Measurements from ENCODE around the gene CDH4.

DNA sequence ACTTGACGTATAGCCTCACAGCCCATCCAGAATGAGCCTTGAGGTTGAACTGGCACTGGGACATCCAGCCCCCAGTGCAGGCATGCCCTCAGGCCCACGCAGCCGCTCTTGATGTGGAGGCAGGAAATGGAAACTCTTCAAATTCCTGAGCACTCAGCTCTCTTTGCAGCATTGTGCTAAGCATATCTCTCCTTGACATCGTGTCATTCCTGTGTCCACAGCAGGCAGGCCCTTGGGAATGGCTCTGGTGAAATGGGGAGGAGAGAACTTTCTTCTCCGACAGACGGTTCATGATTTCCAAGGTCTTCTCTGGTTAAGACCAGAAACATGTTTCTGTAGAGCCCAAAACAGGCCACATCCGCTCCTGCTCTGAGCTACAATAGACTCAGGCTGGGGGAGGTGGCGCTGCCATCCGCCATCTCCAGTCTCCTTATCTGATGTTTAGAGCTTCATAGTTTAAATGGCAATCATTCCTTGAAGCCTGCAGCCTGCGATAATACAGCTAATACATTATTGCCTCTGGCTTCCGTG, 248.8 kb downstream of the CDH4 start:
- TF ChIP-seq, protein P1, sequence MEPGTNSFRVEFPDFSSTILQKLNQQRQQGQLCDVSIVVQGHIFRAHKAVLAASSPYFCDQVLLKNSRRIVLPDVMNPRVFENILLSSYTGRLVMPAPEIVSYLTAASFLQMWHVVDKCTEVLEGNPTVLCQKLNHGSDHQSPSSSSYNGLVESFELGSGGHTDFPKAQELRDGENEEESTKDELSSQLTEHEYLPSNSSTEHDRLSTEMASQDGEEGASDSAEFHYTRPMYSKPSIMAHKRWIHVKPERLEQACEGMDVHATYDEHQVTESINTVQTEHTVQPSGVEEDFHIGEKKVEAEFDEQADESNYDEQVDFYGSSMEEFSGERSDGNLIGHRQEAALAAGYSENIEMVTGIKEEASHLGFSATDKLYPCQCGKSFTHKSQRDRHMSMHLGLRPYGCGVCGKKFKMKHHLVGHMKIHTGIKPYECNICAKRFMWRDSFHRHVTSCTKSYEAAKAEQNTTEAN (CRISPR knock-in tag; IDR thresholded peaks at IDR 0.05): no peak
- TF ChIP-seq, protein P2, sequence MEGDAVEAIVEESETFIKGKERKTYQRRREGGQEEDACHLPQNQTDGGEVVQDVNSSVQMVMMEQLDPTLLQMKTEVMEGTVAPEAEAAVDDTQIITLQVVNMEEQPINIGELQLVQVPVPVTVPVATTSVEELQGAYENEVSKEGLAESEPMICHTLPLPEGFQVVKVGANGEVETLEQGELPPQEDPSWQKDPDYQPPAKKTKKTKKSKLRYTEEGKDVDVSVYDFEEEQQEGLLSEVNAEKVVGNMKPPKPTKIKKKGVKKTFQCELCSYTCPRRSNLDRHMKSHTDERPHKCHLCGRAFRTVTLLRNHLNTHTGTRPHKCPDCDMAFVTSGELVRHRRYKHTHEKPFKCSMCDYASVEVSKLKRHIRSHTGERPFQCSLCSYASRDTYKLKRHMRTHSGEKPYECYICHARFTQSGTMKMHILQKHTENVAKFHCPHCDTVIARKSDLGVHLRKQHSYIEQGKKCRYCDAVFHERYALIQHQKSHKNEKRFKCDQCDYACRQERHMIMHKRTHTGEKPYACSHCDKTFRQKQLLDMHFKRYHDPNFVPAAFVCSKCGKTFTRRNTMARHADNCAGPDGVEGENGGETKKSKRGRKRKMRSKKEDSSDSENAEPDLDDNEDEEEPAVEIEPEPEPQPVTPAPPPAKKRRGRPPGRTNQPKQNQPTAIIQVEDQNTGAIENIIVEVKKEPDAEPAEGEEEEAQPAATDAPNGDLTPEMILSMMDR (IDR thresholded peaks at IDR 0.05): no peak
- TF ChIP-seq, protein P3, sequence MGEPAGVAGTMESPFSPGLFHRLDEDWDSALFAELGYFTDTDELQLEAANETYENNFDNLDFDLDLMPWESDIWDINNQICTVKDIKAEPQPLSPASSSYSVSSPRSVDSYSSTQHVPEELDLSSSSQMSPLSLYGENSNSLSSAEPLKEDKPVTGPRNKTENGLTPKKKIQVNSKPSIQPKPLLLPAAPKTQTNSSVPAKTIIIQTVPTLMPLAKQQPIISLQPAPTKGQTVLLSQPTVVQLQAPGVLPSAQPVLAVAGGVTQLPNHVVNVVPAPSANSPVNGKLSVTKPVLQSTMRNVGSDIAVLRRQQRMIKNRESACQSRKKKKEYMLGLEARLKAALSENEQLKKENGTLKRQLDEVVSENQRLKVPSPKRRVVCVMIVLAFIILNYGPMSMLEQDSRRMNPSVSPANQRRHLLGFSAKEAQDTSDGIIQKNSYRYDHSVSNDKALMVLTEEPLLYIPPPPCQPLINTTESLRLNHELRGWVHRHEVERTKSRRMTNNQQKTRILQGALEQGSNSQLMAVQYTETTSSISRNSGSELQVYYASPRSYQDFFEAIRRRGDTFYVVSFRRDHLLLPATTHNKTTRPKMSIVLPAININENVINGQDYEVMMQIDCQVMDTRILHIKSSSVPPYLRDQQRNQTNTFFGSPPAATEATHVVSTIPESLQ (CRISPR knock-in tag; IDR thresholded peaks at IDR 0.05): no peak
